BE2C (cell line): Measurements from ENCODE around the gene HLX.

Source experiments
- DNase-seq: peaks from one replicate; pipeline ENCODE4 v3.0.0-alpha.2; 2020
- H3K27me3 ChIP-seq: fragments of 250-450 bp; sonication (Bioruptor Pico); 2 replicates; pipeline ENCODE4 v1.5.1; 2020; ENCODE audit warnings: mild to moderate bottlenecking
- H3K36me3 ChIP-seq: fragments of 250-450 bp; sonication (Bioruptor Pico); 2 replicates; pipeline ENCODE4 v1.5.1; 2020; ENCODE audit warnings: mild to moderate bottlenecking
- H3K4me1 ChIP-seq: fragments of 250-450 bp; sonication (Bioruptor Pico); 2 replicates; pipeline ENCODE4 v1.5.1; 2020
- H3K4me3 ChIP-seq: 2 replicates; pipeline ENCODE4 v1.5.1; 2011; ENCODE audit warnings: low read depth, low read length
- H3K9me3 ChIP-seq: fragments of 250-450 bp; sonication (Bioruptor Pico); 2 replicates; pipeline ENCODE4 v1.5.1; 2020
- CTCF ChIP-seq: IDR thresholded peaks from 2 replicates; pipeline ENCODE4 v1.5.1; 2012; ENCODE audit warnings: mild to moderate bottlenecking, low read depth, low read length

HLX gene

GRCh38 chr1:220889848-220890287 is 10.6 kb downstream of the HLX start:
- Histone ChIP-seq H3K4me1 (no peaks in the 10 kb centered on the region), H3K27me3 (peaks cover 5% of the 10 kb centered on the region; the same call in 1 of the 2 replicates), H3K4me3 (no peak overlapping the region), H3K36me3 (no peaks in the 10 kb centered on the region), H3K9me3 (no peaks in the 10 kb centered on the region)
- TF ChIP-seq CTCF = no peak
- DNase-seq = no peak

- Histone ChIP-seq H3K9me3 (no peaks in the 10 kb centered on the region), H3K4me3 (no peak overlapping the region), H3K36me3 (no peaks in the 10 kb centered on the region), H3K27me3 (peaks cover 5% of the 10 kb centered on the region; the same call in 1 of the 2 replicates), H3K4me1 (no peaks in the 10 kb centered on the region)
- DNase-seq = no peak
- TF ChIP-seq CTCF = no peak
These were observed 11.4 kb downstream of the HLX start for GRCh38 chr1:220890602-220891001.

- no peak for DNase-seq
- peaks cover 5% of the 10 kb centered on the region; the same call in 1 of the 2 replicates for H3K27me3 ChIP-seq
- no peak for TF ChIP-seq CTCF
These were observed 12.2 kb downstream of the HLX start for GRCh38 chr1:220891224-220892085.

GRCh38 chr1:220892086-220892376 is 12.8 kb downstream of the HLX start:
- Histone ChIP-seq H3K4me3 (no peak overlapping the region), H3K9me3 (no peaks in the 10 kb centered on the region), H3K27me3 (peaks cover 5% of the 10 kb centered on the region; the same call in 1 of the 2 replicates), H3K4me1 (no peaks in the 10 kb centered on the region), H3K36me3 (no peaks in the 10 kb centered on the region)
- TF ChIP-seq CTCF = no peak
- DNase-seq = no peak

More at GRCh38 chr1:220891224-220892085, 12.2 kb downstream of the HLX start:
- H3K4me3 ChIP-seq = no peak overlapping the region
- H3K9me3 ChIP-seq = no peaks in the 10 kb centered on the region
- H3K4me1 ChIP-seq = no peaks in the 10 kb centered on the region
- H3K36me3 ChIP-seq = no peaks in the 10 kb centered on the region

GRCh38 chr1:220892997-220893700 is 13.9 kb downstream of the HLX start:
- H3K27me3 ChIP-seq = peaks cover 5% of the 10 kb centered on the region; the same call in 1 of the 2 replicates
- H3K9me3 ChIP-seq = no peaks in the 10 kb centered on the region
- no peak for DNase-seq
- no peaks in the 10 kb centered on the region for H3K36me3 ChIP-seq
- H3K4me1 ChIP-seq = no peaks in the 10 kb centered on the region
- TF ChIP-seq CTCF = no peak
- no peak overlapping the region for H3K4me3 ChIP-seq

- Histone ChIP-seq H3K4me3 (no peak overlapping the region), H3K9me3 (no peaks in the 10 kb centered on the region), H3K36me3 (no peaks in the 10 kb centered on the region), H3K27me3 (no peaks in the 10 kb centered on the region; the same call in 1 of the 2 replicates), H3K4me1 (no peaks in the 10 kb centered on the region)
- no peak for DNase-seq
- no peak for TF ChIP-seq CTCF
These were observed 14.4 kb downstream of the HLX start for GRCh38 chr1:220893701-220894024.
